IPS-11a (cell line): ENCODE results near the gene C1orf21.

Experiments used
- H3K4me3 ChIP-seq: one replicate; pipeline ENCODE4 v1.5.1; 2013; ENCODE audit warnings: low read depth, low read length, control low read depth

Gene C1orf21

GRCh38 chr1:184512724-184513123 is 125.9 kb downstream of the C1orf21 start:
- H3K4me3 ChIP-seq: no peak overlapping the region

GRCh38 chr1:184513421-184513820 is 126.6 kb downstream of the C1orf21 start:
- no peak overlapping the region for H3K4me3 ChIP-seq

- no peak overlapping the region for H3K4me3 ChIP-seq
These were observed 127.1 kb downstream of the C1orf21 start for GRCh38 chr1:184513966-184514365.

- no peak overlapping the region for H3K4me3 ChIP-seq
These were observed 127.6 kb downstream of the C1orf21 start for GRCh38 chr1:184514447-184514846.

DNA sequence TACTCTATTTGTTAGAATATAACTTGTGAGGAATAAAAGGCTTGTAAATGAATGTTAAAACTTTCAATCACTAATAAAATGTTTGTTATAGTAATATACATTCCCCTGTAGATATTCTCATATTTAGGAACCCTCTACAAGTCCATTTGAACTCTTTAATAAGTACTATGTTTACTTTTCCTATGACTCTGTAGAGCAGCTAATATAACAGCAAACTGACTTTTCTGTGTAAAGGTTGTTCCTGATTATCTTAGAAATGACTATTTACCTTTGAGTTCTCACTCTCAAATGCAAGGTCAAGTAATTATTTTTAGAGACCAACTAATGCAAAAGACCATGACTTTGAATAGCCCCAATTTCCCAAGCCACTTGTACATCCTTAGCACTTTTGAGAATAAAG is 130.3 kb downstream of the C1orf21 start:
- no peak overlapping the region for H3K4me3 ChIP-seq

GRCh38 chr1:184518736-184519357 is 132.0 kb downstream of the C1orf21 start:
- H3K4me3 ChIP-seq: no peak overlapping the region

GRCh38 chr1:184520336-184520735 is 133.5 kb downstream of the C1orf21 start:
- no peak overlapping the region for H3K4me3 ChIP-seq

GRCh38 chr1:184524248-184524647 is 137.4 kb downstream of the C1orf21 start:
- H3K4me3 ChIP-seq: no peak overlapping the region

GRCh38 chr1:184527402-184527801 is 140.6 kb downstream of the C1orf21 start:
- H3K4me3 ChIP-seq: no peak overlapping the region

DNA sequence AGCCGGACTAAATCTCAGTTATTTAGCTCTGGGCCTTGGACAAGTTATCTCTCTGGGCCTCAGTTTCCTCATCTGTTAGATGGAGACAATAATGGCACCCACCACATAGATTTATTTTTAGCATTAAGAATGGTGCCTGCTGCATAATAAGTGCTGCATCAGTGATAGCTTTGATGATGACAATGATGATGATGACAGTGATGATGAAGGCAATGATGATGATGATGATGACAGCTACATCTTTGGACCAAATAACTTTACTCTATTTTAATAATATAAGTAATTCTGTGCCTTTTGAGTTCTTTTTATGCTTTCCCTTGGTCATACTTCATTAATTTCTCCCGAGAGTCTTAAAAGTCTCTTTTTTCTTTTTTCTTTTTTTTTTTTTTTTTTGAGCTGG is 143.4 kb downstream of the C1orf21 start:
- H3K4me3 ChIP-seq: no peak overlapping the region

DNA sequence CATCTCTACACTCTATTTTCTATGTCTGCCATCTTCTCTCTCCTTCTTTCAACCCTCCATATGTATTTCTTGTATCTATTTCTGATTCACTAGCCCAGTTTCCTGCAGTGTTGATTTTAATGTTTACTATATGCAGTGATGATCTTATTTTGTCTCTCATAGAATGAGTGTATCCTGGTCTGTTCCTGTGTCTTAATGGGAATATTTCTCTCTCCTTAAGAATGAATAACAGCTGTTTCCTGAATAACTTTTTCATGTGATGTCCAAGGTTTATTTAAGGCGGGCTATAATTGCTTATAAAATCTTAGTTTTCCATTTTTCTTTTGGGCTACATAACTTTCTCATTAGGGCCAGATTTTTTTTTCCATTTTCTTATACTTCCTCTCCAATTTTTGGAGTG is 144.5 kb downstream of the C1orf21 start:
- H3K4me3 ChIP-seq: no peak overlapping the region

DNA sequence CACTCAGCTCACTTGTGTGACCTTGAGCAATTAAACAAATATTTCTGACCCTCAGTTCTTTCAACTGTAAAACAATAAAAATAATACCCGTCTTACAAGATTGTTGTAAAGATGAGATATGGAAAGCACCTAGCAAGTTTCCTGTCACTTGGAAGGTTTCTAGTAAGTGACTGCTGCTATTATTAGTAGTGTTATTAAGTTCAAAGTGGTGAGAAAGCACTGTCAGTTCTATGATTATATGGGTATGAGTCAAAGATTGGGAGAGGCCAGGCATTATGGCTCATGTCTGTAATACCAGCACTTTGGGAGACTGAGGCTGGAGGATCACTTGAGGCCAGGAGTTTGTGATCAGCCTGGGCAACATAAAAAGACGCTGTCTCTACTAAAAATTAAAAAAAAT is 145.4 kb downstream of the C1orf21 start:
- H3K4me3 ChIP-seq: no peak overlapping the region

- no peak overlapping the region for H3K4me3 ChIP-seq
These were observed 146.2 kb downstream of the C1orf21 start for GRCh38 chr1:184533049-184533448.

- no peak overlapping the region for H3K4me3 ChIP-seq
These were observed 147.1 kb downstream of the C1orf21 start for GRCh38 chr1:184533915-184534314.

DNA sequence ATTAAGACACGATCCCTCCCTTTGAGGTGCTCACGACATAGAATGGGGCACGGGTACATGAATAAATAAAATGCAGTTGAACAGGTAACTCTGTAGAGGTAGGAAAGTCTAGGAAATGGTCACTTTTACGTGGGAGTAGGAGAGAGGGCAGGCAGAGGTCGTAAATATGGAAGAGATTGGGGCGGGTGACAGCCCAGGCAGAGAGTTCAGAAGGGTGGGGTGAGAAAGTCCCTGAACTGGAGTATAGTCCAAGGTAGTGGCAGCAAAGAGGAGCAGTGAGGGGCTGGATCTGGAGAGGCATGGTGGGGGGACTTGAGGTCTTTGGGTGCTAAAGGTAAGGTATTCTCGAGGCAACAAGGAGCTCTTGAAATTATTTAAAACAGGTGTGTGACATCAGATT is 147.9 kb downstream of the C1orf21 start:
- no peak overlapping the region for H3K4me3 ChIP-seq

GRCh38 chr1:184535191-184535970 is 148.6 kb downstream of the C1orf21 start:
- no peak overlapping the region for H3K4me3 ChIP-seq

DNA sequence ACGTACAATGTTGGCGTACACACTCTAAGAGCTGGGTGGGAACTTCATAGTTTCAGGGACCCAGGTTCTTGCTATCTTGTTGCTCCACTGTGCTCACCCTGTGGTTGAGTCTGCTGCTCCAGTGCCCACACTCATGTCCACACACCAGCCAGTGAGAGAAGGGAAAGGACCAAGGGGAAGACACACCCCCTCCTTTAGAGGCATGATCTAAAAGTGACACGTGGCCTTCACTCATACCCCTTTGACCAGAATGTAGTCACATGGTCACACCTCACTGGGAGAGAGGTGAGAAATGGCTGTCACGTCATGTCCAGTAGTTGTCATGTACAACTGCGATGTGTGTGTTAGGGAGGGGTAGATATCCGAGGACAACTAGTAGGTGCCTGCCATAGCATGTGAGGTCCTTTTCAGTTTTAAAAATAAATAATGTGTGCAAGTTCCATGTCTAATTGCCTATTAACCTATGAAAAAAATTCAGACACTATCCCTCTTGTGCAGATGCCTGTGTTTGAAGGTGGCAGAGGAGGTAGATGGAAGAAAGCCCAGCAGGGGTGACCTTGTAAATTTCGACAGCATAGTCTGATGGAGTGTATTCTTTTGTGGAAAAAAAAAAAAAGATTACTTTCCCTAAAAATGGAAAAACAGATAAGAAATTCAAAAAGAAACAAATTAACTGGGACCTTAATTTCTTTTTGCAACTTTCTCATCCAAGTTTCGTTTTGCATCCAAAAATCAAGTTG is 149.6 kb downstream of the C1orf21 start:
- H3K4me3 ChIP-seq: no peak overlapping the region

GRCh38 chr1:184539580-184539979 is 152.8 kb downstream of the C1orf21 start:
- H3K4me3 ChIP-seq: no peak overlapping the region

GRCh38 chr1:184541537-184542152 is 154.8 kb downstream of the C1orf21 start:
- no peak overlapping the region for H3K4me3 ChIP-seq

DNA sequence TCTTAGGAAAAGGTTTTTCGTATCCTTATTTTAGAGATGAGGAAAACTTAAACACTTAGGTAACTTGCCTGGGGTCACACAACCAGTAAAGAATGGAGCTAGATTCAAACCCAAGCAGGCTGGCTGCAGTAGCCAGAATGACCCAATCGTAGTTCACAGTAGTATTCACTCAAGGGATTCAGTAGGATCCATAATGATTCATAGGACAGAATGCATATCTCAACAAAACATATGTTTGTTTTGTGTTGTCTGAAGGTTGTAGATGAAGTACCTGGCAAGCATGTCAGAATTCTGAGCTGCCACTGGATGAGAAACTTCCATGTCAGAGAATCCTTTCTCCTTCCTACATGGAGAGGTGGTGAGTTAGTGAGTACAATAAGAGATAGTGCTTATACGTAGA is 155.5 kb downstream of the C1orf21 start:
- no peak overlapping the region for H3K4me3 ChIP-seq

DNA sequence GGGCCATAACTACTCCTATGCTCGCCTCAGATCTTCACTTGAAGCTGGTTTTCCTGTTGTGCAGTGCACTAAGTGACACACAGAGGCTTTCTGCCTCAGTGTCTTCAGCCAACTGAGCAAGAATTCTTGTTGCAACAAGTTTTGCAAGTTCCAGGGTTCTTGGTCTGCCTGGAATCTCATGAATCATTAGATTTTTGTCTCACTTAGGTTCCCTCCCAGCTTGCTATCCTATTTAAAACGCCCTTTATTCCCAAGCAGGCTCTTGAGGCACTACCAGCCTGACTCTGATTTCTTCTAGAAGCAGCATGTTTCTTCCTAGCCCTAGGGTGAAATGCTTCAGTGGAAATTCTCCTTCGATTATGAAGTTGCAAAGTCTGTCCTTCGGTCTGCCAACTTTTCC is 158.8 kb downstream of the C1orf21 start:
- H3K4me3 ChIP-seq: no peak overlapping the region

GRCh38 chr1:184552446-184552845 is 165.6 kb downstream of the C1orf21 start:
- no peak overlapping the region for H3K4me3 ChIP-seq
